ENCODE measurements around the gene PRDM15. TPM values are rescaled to one million over a fixed set of nuclear protein-coding genes. Genes with fewer than 3 reads are reported as not detected.

The PRDM15 gene
- polyA plus RNA-seq, 4 donors = 3.6 to 5.1 (median 4.3) TPM

DNA sequence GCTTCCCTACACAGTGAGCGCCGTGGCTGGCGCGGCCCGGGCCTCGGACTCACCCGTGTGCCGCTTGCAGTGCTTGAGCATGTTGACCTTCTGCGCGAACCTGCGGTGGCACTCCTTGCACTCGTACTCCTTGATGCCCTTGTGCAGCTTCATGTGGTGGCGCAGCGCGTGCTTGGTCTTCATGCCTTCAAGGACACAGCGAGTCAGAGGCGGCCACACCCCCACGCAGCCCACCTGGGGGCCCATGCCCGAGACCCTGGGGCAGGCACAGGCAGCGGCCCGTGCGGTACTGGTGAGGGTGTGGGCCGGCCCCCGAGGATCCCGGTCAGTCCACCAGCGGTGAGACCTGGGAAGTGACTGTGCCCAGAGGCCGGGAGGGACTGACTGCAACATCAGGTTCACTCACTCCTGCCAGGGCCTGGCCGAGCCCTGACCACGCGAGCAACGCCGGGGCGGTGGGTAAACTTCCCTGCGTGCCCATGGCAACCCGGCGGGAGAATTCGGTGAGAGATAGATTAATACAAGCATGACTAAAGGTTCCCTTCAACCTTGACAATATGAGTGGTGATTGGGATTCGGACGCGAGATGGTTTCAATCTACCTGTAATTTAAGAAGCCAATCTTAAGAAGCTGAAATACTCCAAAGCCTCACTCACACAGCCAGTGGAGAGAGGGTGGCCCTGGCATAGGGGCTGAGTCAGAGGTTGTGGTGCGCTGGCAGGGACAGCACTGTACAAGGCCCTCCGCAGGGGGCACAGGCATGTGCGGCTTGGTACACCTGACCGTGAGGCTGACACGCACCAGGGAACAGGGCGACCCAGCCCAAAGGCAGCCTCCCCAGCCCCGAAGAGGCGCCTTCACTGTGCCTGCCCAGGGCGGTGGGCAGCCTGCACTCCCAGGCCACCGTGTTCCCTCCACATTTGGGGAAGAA, 63.2 kb downstream of the PRDM15 start:
- Histone ChIP-seq H3K9me3 (ENCODE audit: control insufficient read depth in 2 of 2, insufficient read depth in 1 of 2, low read depth in 1 of 2, low read length in 1 of 2) (no peaks in the 10 kb centered on the region), H3K4me3 (ENCODE audit: low read depth in 1 of 3, low read length in 3 of 3) (no peak overlapping the region), H3K36me3 (ENCODE audit: control insufficient read depth in 3 of 3, insufficient read depth in 2 of 3, low read depth in 1 of 3, low read length in 3 of 3) (peaks cover 6 to 58% (median 12%) of the 10 kb centered on the region in 3 donors), H3K27ac (ENCODE audit: low read depth in 1 of 3, low read length in 2 of 3) (no peak overlapping the region), H3K4me1 (ENCODE audit: control insufficient read depth in 3 of 3, insufficient read depth in 2 of 3, low read depth in 1 of 3, low read length in 2 of 3) (no peaks in the 10 kb centered on the region), H3K27me3 (ENCODE audit: control insufficient read depth in 3 of 3, insufficient read depth in 3 of 3, low read length in 3 of 3) (no peaks in the 10 kb centered on the region)
- no peak for FAIRE-seq
- WGBS, 3 donors = 92 to 95% (median 92%) methylated on average over 47 to 50 of the region's 50 CpGs
- no peak for DNase-seq

DNA sequence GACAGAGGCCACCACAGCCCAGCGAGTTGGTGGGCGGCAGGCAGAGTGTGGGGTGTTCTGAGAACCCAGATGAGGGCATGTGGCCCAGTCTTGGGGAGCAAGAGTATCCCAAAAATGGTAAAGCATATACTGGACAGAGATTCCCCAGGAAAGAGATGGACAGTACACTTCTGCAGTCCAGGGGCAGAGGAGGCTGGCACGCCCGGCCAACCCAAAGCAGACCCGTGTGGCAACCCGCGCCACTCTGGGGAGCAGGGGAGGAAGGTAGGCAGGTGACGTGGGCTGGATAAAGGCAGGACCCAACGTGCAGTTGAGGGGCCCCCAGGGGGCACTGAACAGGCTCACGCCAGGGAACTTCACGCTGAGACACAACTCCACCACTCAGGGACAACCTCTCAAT, 65.9 kb downstream of the PRDM15 start:
- no peak for FAIRE-seq
- 89 to 93% (median 91%) methylated on average over 11 of the region's 11 CpGs for WGBS, 3 donors

DNA sequence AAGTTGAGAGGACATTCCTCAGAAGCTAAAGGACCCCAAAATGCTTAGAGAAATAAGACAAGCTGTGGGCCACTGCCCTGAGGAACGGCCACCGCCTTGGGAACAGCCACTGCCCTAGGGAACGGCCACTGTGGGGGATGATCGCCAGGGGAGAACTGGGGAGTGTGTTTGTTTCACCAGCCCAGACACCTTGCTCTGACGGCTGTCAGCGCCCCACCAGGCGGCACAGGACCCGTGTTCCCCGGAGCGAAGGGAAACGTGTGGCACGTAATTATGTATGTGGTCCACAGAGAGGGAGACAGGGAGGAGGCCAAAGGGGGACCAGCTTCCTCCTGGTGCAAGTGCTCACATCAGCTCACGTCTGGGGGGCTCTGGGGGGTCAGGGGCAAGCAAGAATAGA, 66.5 kb downstream of the PRDM15 start:
- H3K27ac ChIP-seq (ENCODE audit: low read depth in 1 of 3, low read length in 2 of 3) = no peak overlapping the region
- H3K9me3 ChIP-seq (ENCODE audit: control insufficient read depth in 2 of 2, insufficient read depth in 1 of 2, low read depth in 1 of 2, low read length in 1 of 2) = no peaks in the 10 kb centered on the region
- 84 to 94% (median 94%) methylated on average over 13 of the region's 13 CpGs for WGBS, 3 donors
- DNase-seq (no peak), FAIRE-seq (no peak)
- H3K4me1 ChIP-seq (ENCODE audit: control insufficient read depth in 3 of 3, insufficient read depth in 2 of 3, low read depth in 1 of 3, low read length in 2 of 3) = no peaks in the 10 kb centered on the region
- peaks cover 12 to 55% (median 15%) of the 10 kb centered on the region in 3 donors for H3K36me3 ChIP-seq (ENCODE audit: control insufficient read depth in 3 of 3, insufficient read depth in 2 of 3, low read depth in 1 of 3, low read length in 3 of 3)
- H3K27me3 ChIP-seq (ENCODE audit: control insufficient read depth in 3 of 3, insufficient read depth in 3 of 3, low read length in 3 of 3) = no peaks in the 10 kb centered on the region
- H3K4me3 ChIP-seq (ENCODE audit: low read depth in 1 of 3, low read length in 3 of 3) = no peak overlapping the region

More for the DNA sequence above, 65.9 kb downstream of the PRDM15 start:
- no peak overlapping the region for H3K4me3 ChIP-seq (ENCODE audit: low read depth in 1 of 3, low read length in 3 of 3)
- no peaks in the 10 kb centered on the region for H3K9me3 ChIP-seq (ENCODE audit: control insufficient read depth in 2 of 2, insufficient read depth in 1 of 2, low read depth in 1 of 2, low read length in 1 of 2)
- no peak overlapping the region for H3K27ac ChIP-seq (ENCODE audit: low read depth in 1 of 3, low read length in 2 of 3)
- no peaks in the 10 kb centered on the region for H3K27me3 ChIP-seq (ENCODE audit: control insufficient read depth in 3 of 3, insufficient read depth in 3 of 3, low read length in 3 of 3)
- peaks cover 12 to 55% (median 15%) of the 10 kb centered on the region in 3 donors for H3K36me3 ChIP-seq (ENCODE audit: control insufficient read depth in 3 of 3, insufficient read depth in 2 of 3, low read depth in 1 of 3, low read length in 3 of 3)
- no peaks in the 10 kb centered on the region for H3K4me1 ChIP-seq (ENCODE audit: control insufficient read depth in 3 of 3, insufficient read depth in 2 of 3, low read depth in 1 of 3, low read length in 2 of 3)
- DNase-seq = no peak

DNA sequence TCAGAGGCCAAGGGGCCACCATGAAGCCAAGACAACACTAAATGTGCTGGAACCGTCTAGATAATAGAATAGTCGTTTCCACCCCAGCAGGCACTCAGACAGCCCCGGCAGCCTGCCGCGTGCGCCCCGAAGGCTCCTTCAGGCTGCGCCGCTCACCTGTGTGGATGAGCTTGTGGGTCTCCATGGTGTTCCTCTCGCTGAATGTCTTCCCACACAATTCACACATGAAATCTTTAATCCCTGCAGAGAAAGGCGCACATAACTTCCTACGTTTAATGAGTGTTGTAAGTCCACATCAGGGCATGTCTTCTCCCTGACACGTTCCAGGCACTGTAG, 68.6 kb downstream of the PRDM15 start:
- Histone ChIP-seq H3K4me1 (ENCODE audit: control insufficient read depth in 3 of 3, insufficient read depth in 2 of 3, low read depth in 1 of 3, low read length in 2 of 3) (no peaks in the 10 kb centered on the region), H3K27me3 (ENCODE audit: control insufficient read depth in 3 of 3, insufficient read depth in 3 of 3, low read length in 3 of 3) (no peaks in the 10 kb centered on the region), H3K9me3 (ENCODE audit: control insufficient read depth in 2 of 2, insufficient read depth in 1 of 2, low read depth in 1 of 2, low read length in 1 of 2) (no peaks in the 10 kb centered on the region), H3K4me3 (ENCODE audit: low read depth in 1 of 3, low read length in 3 of 3) (no peak overlapping the region), H3K36me3 (ENCODE audit: control insufficient read depth in 3 of 3, insufficient read depth in 2 of 3, low read depth in 1 of 3, low read length in 3 of 3) (peaks cover 12 to 46% (median 15%) of the 10 kb centered on the region in 3 donors), H3K27ac (ENCODE audit: low read depth in 1 of 3, low read length in 2 of 3) (no peak overlapping the region)
- WGBS, 3 donors = 94 to 95% (median 95%) methylated on average over 13 of the region's 13 CpGs
- DNase-seq (no peak), FAIRE-seq (no peak)

DNA sequence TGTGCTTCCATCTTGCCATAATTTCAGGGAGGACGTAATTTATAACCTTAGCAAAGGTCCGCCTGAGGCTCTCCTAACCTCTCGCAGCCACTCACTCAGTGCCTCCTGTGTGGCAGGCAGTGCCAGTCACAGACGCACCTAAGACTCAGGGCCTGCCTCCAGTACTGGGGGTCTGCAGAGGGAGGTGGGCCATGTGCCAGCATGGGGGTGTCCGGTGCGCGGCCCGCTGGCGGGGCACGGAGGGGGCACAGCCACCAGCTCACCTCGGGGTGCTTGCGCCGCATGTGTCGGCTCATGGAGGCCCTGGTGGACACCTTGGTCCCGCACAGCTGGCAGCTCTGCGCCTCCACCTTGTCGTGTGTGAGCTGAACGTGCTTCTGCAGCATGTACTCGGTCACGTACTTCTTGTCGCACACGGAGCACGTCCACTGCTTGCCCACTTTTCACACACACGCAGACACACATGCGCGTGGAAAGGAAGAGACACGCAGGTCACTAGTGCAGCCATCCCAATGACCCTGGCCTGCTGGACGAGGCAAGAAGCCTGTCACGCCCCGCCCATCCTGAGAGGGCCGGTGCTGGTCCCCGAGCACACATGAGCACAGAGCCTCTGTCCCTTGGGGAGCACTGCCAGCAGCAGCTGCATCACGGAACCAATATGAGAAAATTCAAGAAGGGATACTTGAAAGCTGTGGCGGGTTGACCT, 69.1 kb downstream of the PRDM15 start:
- Histone ChIP-seq H3K36me3 (ENCODE audit: control insufficient read depth in 3 of 3, insufficient read depth in 2 of 3, low read depth in 1 of 3, low read length in 3 of 3) (peaks cover 7 to 41% (median 13%) of the 10 kb centered on the region in 3 donors), H3K9me3 (ENCODE audit: control insufficient read depth in 2 of 2, insufficient read depth in 1 of 2, low read depth in 1 of 2, low read length in 1 of 2) (no peaks in the 10 kb centered on the region), H3K27me3 (ENCODE audit: control insufficient read depth in 3 of 3, insufficient read depth in 3 of 3, low read length in 3 of 3) (no peaks in the 10 kb centered on the region), H3K4me1 (ENCODE audit: control insufficient read depth in 3 of 3, insufficient read depth in 2 of 3, low read depth in 1 of 3, low read length in 2 of 3) (no peaks in the 10 kb centered on the region), H3K4me3 (ENCODE audit: low read depth in 1 of 3, low read length in 3 of 3) (no peak overlapping the region), H3K27ac (ENCODE audit: low read depth in 1 of 3, low read length in 2 of 3) (no peak overlapping the region)
- no peak for FAIRE-seq
- DNase-seq = no peak
- WGBS, 3 donors = 96 to 97% (median 96%) methylated on average over 31 to 34 of the region's 34 CpGs

DNA sequence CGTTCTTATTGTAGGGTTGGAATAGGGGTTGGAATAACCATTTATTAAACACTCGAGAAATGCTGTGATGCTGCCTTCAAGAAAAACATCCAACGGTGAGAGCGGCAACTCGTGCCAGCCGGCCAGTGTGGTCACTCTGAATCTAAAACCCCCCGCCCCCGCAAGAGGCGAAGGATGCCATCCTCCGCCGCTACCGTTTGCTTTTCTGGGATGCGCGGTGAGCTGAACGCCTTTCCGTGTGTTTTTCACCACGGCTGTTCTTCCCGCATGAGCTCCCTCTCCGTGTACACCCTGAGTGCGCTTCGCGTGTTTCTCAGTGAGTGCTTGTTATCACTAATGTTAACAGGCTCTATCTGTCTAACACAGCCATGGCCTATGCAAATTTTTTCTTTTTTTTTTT, 70.3 kb downstream of the PRDM15 start:
- H3K27ac ChIP-seq (ENCODE audit: low read depth in 1 of 3, low read length in 2 of 3) = no peak overlapping the region
- H3K27me3 ChIP-seq (ENCODE audit: control insufficient read depth in 3 of 3, insufficient read depth in 3 of 3, low read length in 3 of 3) = no peaks in the 10 kb centered on the region
- no peaks in the 10 kb centered on the region for H3K4me1 ChIP-seq (ENCODE audit: control insufficient read depth in 3 of 3, insufficient read depth in 2 of 3, low read depth in 1 of 3, low read length in 2 of 3)
- peaks cover 7 to 47% (median 13%) of the 10 kb centered on the region in 3 donors for H3K36me3 ChIP-seq (ENCODE audit: control insufficient read depth in 3 of 3, insufficient read depth in 2 of 3, low read depth in 1 of 3, low read length in 3 of 3)
- DNase-seq (no peak), FAIRE-seq (no peak)
- no peak overlapping the region for H3K4me3 ChIP-seq (ENCODE audit: low read depth in 1 of 3, low read length in 3 of 3)
- H3K9me3 ChIP-seq (ENCODE audit: control insufficient read depth in 2 of 2, insufficient read depth in 1 of 2, low read depth in 1 of 2, low read length in 1 of 2) = no peaks in the 10 kb centered on the region
- WGBS, 3 donors = 96 to 97% (median 96%) methylated on average over 22 of the region's 22 CpGs

DNA sequence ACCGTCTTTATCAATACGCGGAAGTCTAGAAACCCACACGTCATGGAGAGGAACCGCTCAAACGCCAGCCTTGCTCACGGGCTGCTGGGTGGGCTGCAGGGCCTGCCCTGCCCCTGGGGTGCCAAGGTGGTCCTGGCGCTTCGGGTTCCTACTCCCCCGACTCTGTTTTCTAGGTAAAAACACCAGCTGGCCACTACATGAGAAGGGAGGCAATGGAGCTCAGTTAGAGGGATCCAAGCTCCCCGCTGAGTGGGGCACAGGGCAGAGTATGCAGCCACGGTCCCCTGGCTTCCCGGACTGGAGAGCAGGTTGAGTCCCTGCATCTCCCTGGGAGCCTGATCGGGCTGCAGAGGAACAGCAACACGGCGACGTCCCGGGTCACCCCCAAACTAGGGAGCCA, 71.0 kb downstream of the PRDM15 start:
- Histone ChIP-seq H3K36me3 (ENCODE audit: control insufficient read depth in 3 of 3, insufficient read depth in 2 of 3, low read depth in 1 of 3, low read length in 3 of 3) (peaks cover 8 to 49% (median 11%) of the 10 kb centered on the region in 3 donors), H3K4me1 (ENCODE audit: control insufficient read depth in 3 of 3, insufficient read depth in 2 of 3, low read depth in 1 of 3, low read length in 2 of 3) (no peaks in the 10 kb centered on the region)
- WGBS, 3 donors = 96 to 98% (median 97%) methylated on average over 18 of the region's 18 CpGs

DNA sequence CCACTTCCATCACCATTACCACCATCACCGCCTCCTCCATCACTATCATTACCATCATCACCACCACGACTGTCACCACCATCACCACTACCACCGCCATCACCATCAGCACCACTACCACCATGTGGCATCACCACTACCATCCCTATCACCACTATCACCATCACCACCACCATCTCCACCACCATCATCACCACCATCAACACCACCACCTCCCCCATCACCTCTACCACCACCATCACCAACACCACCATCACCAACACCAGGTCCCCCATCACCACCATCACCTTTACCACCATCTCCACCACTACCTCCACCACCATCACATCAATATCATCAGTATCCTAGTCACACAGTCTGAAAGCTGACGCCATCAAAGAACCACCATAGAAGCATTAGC, 72.4 kb downstream of the PRDM15 start:
- DNase-seq = no peak
- no peaks in the 10 kb centered on the region for H3K4me1 ChIP-seq (ENCODE audit: control insufficient read depth in 3 of 3, insufficient read depth in 2 of 3, low read depth in 1 of 3, low read length in 2 of 3)
- H3K4me3 ChIP-seq (ENCODE audit: low read depth in 1 of 3, low read length in 3 of 3) = no peak overlapping the region
- H3K27ac ChIP-seq (ENCODE audit: low read depth in 1 of 3, low read length in 2 of 3) = no peak overlapping the region
- H3K27me3 ChIP-seq (ENCODE audit: control insufficient read depth in 3 of 3, insufficient read depth in 3 of 3, low read length in 3 of 3) = no peaks in the 10 kb centered on the region
- H3K9me3 ChIP-seq (ENCODE audit: control insufficient read depth in 2 of 2, insufficient read depth in 1 of 2, low read depth in 1 of 2, low read length in 1 of 2) = no peaks in the 10 kb centered on the region
- peaks cover 2 to 47% (median 9%) of the 10 kb centered on the region in 3 donors for H3K36me3 ChIP-seq (ENCODE audit: control insufficient read depth in 3 of 3, insufficient read depth in 2 of 3, low read depth in 1 of 3, low read length in 3 of 3)
- 97 to 98% (median 98%) methylated on average over 4 of the region's 4 CpGs for WGBS, 3 donors
- no peak for FAIRE-seq

More for the DNA sequence above, 71.0 kb downstream of the PRDM15 start:
- no peak overlapping the region for H3K4me3 ChIP-seq (ENCODE audit: low read depth in 1 of 3, low read length in 3 of 3)
- H3K9me3 ChIP-seq (ENCODE audit: control insufficient read depth in 2 of 2, insufficient read depth in 1 of 2, low read depth in 1 of 2, low read length in 1 of 2) = no peaks in the 10 kb centered on the region
- no peak for DNase-seq
- H3K27ac ChIP-seq (ENCODE audit: low read depth in 1 of 3, low read length in 2 of 3) = no peak overlapping the region
- H3K27me3 ChIP-seq (ENCODE audit: control insufficient read depth in 3 of 3, insufficient read depth in 3 of 3, low read length in 3 of 3) = no peaks in the 10 kb centered on the region
- no peak for FAIRE-seq

Data from small intestine (tissue), 7 donors.